Activated effector memory CD4-positive, alpha-beta T cell treated with anti-CD3 and anti-CD28 coated beads, Interleukin-2, amount 50 U/mL, for 16 hours (primary cell): Measurements from ENCODE around the gene PHLDA1.

Source experiments
- DNase-seq: peaks from one replicate; pipeline ENCODE4 v3.0.0-alpha.2; 2020

The PHLDA1 gene

GRCh38 chr12:76031414-76032042 lies at the start of gene PHLDA1:
Gene PHLDA1 (minus strand): TSS chr12:76031776.
- DNase-seq: peak; percentile 98

GRCh38 chr12:76080729-76081415 lies 49.3 kb upstream of the PHLDA1 start:
- no peak for DNase-seq

- no peak for DNase-seq
Measured at GRCh38 chr12:76080017-76080728, 48.6 kb upstream of the PHLDA1 start.

- DNase-seq: no peak
Measured at GRCh38 chr12:76078748-76079147, 47.2 kb upstream of the PHLDA1 start.

GRCh38 chr12:76075448-76075847 lies 43.9 kb upstream of the PHLDA1 start:
- no peak for DNase-seq

GRCh38 chr12:76074701-76075336 lies 43.2 kb upstream of the PHLDA1 start:
- DNase-seq: no peak

GRCh38 chr12:76073561-76073960 lies 42.0 kb upstream of the PHLDA1 start:
- DNase-seq: no peak

GRCh38 chr12:76072568-76072967 lies 41.0 kb upstream of the PHLDA1 start:
- no peak for DNase-seq

GRCh38 chr12:76069339-76069738 lies 37.8 kb upstream of the PHLDA1 start:
- DNase-seq: no peak

- DNase-seq: no peak
Measured at GRCh38 chr12:76065917-76066316, 34.3 kb upstream of the PHLDA1 start.

- no peak for DNase-seq
Measured at GRCh38 chr12:76064904-76065303, 33.3 kb upstream of the PHLDA1 start.

GRCh38 chr12:76060111-76060510 lies 28.5 kb upstream of the PHLDA1 start:
- DNase-seq: no peak

GRCh38 chr12:76057326-76057725 lies 25.8 kb upstream of the PHLDA1 start:
- no peak for DNase-seq

GRCh38 chr12:76055393-76055792 lies 23.8 kb upstream of the PHLDA1 start:
- no peak for DNase-seq

GRCh38 chr12:76049575-76050251 lies 18.1 kb upstream of the PHLDA1 start:
- DNase-seq: no peak

- no peak for DNase-seq
Measured at GRCh38 chr12:76047742-76048141, 16.2 kb upstream of the PHLDA1 start.

GRCh38 chr12:76047060-76047459 lies 15.5 kb upstream of the PHLDA1 start:
- no peak for DNase-seq

- no peak for DNase-seq
Measured at GRCh38 chr12:76043377-76043776, 11.8 kb upstream of the PHLDA1 start.

GRCh38 chr12:76042147-76042546 lies 10.6 kb upstream of the PHLDA1 start:
- no peak for DNase-seq

- DNase-seq: no peak
Measured at GRCh38 chr12:76041406-76041805, 9.8 kb upstream of the PHLDA1 start.

- no peak for DNase-seq
Measured at GRCh38 chr12:76040461-76040860, 8.9 kb upstream of the PHLDA1 start.

- DNase-seq: no peak
Measured at GRCh38 chr12:76038176-76038575, 6.6 kb upstream of the PHLDA1 start.
